Activated naive CD8-positive, alpha-beta T cell treated with anti-CD3 and anti-CD28 coated beads, Interleukin-2, amount 50 U/mL, for 24 hours (primary cell): ENCODE results near the gene SPAG16.

ENCODE experiments used
- ATAC-seq: fragments of 150-1000 bp; cut with Tn5 transposase; one replicate; pipeline ENCODE4 v1.10.0; 2021
- DNase-seq: peaks from one replicate; pipeline ENCODE4 v3.0.0; 2021
- H3K27ac Mint-ChIP-seq: one replicate; pipeline ENCODE4 v1.8.0; 2021; ENCODE audit warnings: mild to moderate bottlenecking, mixed read lengths
- H3K27me3 Mint-ChIP-seq: one replicate; pipeline ENCODE4 v1.8.0; 2021; ENCODE audit warnings: mixed read lengths
- H3K36me3 Mint-ChIP-seq: one replicate; pipeline ENCODE4 v1.8.0; 2021; ENCODE audit warnings: low read depth, mixed read lengths
- H3K4me1 Mint-ChIP-seq: one replicate; pipeline ENCODE4 v1.8.0; 2021; ENCODE audit warnings: mixed read lengths
- H3K4me3 Mint-ChIP-seq: one replicate; pipeline ENCODE4 v1.8.0; 2021; ENCODE audit warnings: mild to moderate bottlenecking, moderate library complexity, mixed read lengths
- H3K9me3 Mint-ChIP-seq: one replicate; pipeline ENCODE4 v1.8.0; 2021; ENCODE audit warnings: mixed read lengths

SPAG16 gene

DNA sequence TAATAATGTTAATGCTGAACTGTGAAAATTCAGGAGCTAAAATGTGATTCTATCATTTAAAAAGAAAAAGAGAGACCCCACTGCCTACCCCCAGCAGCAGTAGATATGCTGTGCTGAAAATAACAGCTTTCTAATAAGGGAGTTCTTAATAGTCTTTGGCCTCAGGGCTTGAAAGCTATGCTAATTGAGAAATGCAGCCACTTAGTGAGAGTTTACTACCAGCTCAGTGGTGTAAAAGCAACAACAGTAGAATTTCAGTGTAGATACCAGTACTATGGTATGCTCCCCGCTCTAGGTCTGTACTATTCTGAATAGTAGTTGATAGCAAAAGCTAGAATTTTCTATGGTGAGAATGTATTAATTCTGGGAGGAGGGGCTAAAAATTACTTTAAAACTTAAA, 823.5 kb downstream of the SPAG16 start:
- H3K36me3 Mint-ChIP-seq, result no peaks in the 10 kb centered on the region
- H3K27me3 Mint-ChIP-seq, result no peaks in the 10 kb centered on the region
- DNase-seq (no peak), ATAC-seq (no peak)
- H3K4me3 Mint-ChIP-seq, result no peak overlapping the region
- H3K9me3 Mint-ChIP-seq, result no peaks in the 10 kb centered on the region
- no peaks in the 10 kb centered on the region for H3K4me1 Mint-ChIP-seq
- H3K27ac Mint-ChIP-seq, result no peak overlapping the region

DNA sequence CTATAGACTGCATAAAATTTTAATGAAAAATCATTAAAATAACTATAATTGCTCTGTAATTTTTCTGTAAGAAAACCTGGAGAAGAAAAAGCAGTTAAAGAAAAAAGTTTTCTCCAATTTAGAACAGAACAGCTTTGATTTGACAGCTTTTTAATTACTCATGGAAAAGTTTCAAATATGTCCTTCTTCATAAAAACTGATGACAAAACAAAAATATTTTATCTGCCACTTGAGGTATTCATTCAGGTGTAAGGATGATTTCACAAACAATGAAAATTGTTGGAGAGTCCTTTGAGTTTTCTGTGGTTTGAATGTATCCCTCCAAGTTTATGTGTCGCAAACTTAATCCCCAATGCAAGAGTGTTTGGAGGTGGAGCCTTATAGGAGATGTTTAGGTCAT, 824.3 kb downstream of the SPAG16 start:
- no peaks in the 10 kb centered on the region for H3K36me3 Mint-ChIP-seq
- no peak for ATAC-seq
- no peaks in the 10 kb centered on the region for H3K27me3 Mint-ChIP-seq
- H3K27ac Mint-ChIP-seq, result no peak overlapping the region
- no peaks in the 10 kb centered on the region for H3K9me3 Mint-ChIP-seq
- no peak for DNase-seq
- H3K4me3 Mint-ChIP-seq, result no peak overlapping the region
- H3K4me1 Mint-ChIP-seq, result no peaks in the 10 kb centered on the region

DNA sequence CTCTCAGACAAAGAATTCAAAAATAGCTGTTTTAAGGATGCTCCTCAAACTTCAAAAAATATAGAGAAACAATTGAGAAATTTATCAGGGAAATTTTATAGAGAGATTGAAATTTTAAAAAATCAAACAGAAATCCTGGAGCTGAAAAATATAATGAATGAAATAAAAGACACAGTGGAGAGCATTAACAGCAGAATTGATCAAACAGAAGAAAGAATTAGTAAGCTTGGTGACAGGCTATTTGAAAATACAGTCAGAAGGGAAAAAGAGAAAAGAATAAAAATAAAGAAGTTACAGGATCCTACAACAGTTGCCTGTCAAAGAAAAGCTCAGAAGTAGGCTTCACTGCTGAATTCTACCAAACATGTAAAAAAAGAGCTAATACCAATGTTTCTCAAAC, 832.8 kb downstream of the SPAG16 start:
- H3K27ac Mint-ChIP-seq, result no peak overlapping the region
- H3K4me1 Mint-ChIP-seq, result no peaks in the 10 kb centered on the region
- no peaks in the 10 kb centered on the region for H3K27me3 Mint-ChIP-seq
- no peak overlapping the region for H3K4me3 Mint-ChIP-seq
- ATAC-seq, result no peak
- DNase-seq, result no peak
- H3K9me3 Mint-ChIP-seq, result peaks cover 21% of the 10 kb centered on the region
- no peaks in the 10 kb centered on the region for H3K36me3 Mint-ChIP-seq

DNA sequence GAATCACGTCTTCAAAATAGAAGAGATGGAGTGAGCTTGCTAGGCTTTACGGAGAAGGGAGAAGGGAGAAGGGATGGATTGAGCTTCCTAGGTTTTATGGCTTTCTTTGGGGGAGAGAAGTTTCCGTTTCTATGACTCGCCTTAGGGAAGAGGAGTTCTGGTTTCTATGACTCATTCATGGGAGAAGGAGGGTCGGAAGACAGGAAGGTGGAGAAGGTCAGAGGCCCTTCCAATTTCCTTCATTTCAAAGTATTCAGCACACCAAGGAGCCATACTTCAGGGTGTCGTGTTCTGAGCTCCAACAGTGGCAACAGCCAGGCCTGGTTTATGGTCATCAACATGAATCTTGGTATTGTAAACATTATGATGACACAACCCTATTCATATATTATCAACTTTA, 841.9 kb downstream of the SPAG16 start:
- ATAC-seq, result no peak
- Mint-ChIP-seq H3K27ac (no peak overlapping the region), H3K9me3 (no peaks in the 10 kb centered on the region), H3K27me3 (no peaks in the 10 kb centered on the region), H3K36me3 (no peaks in the 10 kb centered on the region), H3K4me1 (no peaks in the 10 kb centered on the region), H3K4me3 (no peak overlapping the region)
- DNase-seq, result no peak

DNA sequence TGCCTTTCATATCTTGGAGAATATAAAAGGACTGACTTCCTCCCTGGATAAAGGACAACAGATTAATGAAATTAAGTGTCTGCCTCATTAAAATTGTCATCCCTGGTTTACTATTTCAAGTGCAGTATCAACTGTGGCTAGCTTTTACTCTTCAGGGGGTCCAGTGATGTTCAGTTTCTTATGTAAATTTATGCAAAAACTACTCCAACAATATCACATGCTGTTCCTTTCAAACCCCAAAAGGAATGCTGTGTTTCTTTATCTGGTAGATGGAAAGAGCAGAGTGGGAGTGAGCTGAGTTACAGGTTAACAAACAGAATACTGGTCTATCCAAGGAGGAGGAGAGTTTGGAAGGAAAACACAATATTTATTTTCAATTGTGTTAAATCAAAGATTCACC, 842.9 kb downstream of the SPAG16 start:
- ATAC-seq, result no peak
- no peaks in the 10 kb centered on the region for H3K4me1 Mint-ChIP-seq
- no peaks in the 10 kb centered on the region for H3K27me3 Mint-ChIP-seq
- no peak overlapping the region for H3K27ac Mint-ChIP-seq
- no peak for DNase-seq
- H3K4me3 Mint-ChIP-seq, result no peak overlapping the region
- no peaks in the 10 kb centered on the region for H3K9me3 Mint-ChIP-seq
- H3K36me3 Mint-ChIP-seq, result no peaks in the 10 kb centered on the region

DNA sequence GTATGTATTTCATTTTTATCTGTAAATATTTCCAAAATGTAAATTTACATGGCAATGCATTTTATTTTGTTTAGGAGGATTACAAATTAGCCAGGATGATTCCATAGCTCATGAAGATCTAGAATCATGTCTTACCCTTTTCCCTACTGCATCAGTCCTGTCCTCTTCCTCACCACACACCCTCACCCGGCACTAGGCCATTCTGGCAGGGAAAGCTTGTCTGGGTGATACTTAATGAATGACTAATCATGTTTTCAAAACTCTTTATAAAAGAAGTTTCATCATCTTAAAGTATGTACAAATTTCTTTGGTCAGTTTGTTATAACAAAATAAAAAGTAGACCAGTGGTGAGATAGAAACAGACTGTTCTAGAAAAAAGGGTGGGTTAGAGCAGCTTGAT, 843.3 kb downstream of the SPAG16 start:
- Mint-ChIP-seq H3K4me3 (no peak overlapping the region), H3K36me3 (no peaks in the 10 kb centered on the region), H3K9me3 (peaks cover 3% of the 10 kb centered on the region), H3K4me1 (no peaks in the 10 kb centered on the region), H3K27ac (no peak overlapping the region), H3K27me3 (no peaks in the 10 kb centered on the region)
- ATAC-seq (no peak), DNase-seq (no peak)

DNA sequence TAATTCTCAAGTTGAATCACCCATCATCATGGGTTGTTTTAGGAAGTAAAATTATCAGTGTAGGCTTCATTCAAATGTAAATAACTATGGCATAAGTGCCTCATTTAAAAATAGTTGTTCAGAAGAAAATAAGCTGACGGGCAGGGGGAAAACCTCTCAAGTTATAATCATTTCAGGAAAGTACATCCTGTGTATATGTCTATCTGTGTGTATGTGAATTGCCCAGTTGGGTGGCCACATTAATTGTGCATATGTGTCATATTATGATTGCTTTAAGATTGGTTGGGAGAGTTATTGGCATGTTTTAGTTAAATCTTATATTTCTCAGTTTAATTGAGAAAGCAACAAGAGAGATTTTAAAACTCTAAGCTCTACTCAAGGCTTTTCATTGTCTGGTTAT, 843.8 kb downstream of the SPAG16 start:
- no peak for DNase-seq
- Mint-ChIP-seq H3K36me3 (no peaks in the 10 kb centered on the region), H3K4me3 (no peak overlapping the region), H3K27me3 (no peaks in the 10 kb centered on the region), H3K4me1 (no peaks in the 10 kb centered on the region), H3K27ac (no peak overlapping the region), H3K9me3 (peaks cover 4% of the 10 kb centered on the region)
- ATAC-seq, result no peak

DNA sequence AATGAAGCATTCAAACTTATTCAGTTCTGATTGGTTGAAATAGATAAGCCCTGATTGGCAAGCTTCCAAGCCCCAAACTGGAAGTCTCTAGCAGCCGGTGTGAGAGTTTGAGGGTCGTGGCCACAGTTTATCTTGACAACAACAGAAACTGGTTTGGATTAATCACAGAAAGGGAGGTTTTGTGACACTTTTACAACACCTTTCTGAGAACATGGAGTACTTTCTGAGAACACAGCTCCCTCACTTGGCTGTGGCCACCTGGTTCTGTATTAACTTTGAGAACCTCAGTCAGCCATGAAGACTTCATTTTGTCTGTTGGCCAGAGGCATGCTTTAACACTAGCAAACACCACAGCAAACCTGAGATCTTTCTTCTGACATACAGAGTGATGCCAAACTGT, 845.9 kb downstream of the SPAG16 start:
- Mint-ChIP-seq H3K9me3 (peaks cover 4% of the 10 kb centered on the region), H3K27me3 (no peaks in the 10 kb centered on the region), H3K27ac (no peak overlapping the region), H3K36me3 (no peaks in the 10 kb centered on the region), H3K4me1 (no peaks in the 10 kb centered on the region), H3K4me3 (no peak overlapping the region)
- ATAC-seq, result no peak
- no peak for DNase-seq

DNA sequence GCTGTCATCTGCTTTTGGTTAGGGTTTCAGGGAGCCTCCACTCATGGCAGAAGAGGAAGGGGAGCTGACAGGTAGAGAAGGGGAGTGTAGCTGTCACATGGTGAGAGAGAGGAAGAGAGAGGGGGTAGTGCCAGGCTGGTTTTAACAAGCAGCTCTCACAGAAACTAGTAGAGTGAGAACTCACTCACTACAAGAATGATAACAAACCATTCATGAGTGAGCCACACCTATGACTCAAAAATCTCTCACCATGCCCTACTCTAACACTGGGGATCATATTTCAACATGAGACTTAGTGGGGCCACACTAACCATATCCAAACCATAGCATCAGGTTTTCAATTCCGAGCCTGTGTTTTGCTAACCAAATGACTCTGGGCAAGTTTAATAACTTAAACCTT, 851.7 kb downstream of the SPAG16 start:
- ATAC-seq, result no peak
- no peak overlapping the region for H3K4me3 Mint-ChIP-seq
- H3K36me3 Mint-ChIP-seq, result no peaks in the 10 kb centered on the region
- H3K9me3 Mint-ChIP-seq, result peaks cover 4% of the 10 kb centered on the region
- H3K4me1 Mint-ChIP-seq, result no peaks in the 10 kb centered on the region
- DNase-seq, result no peak
- no peaks in the 10 kb centered on the region for H3K27me3 Mint-ChIP-seq
- no peak overlapping the region for H3K27ac Mint-ChIP-seq

DNA sequence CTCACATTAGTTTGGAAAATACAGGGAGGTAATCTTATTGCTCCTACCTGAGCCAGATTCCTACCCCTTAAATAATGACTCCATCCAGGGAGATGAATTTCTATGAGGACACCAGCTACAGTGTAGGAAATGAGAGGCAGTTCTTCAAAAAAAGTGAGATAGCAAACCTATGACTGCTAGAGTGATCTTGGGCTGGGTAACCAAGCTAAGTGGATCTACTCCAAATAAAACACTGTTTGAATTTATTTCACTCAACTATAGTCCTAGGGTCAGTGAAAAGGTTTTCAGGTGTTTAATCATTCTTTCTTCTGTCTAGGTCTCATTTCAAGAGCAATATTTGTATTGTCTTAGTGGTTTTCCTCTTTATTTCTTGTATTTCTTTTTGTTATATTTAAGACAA, 854.5 kb downstream of the SPAG16 start:
- Mint-ChIP-seq H3K27ac (no peak overlapping the region), H3K27me3 (no peaks in the 10 kb centered on the region), H3K4me3 (no peak overlapping the region), H3K9me3 (no peaks in the 10 kb centered on the region), H3K4me1 (no peaks in the 10 kb centered on the region), H3K36me3 (no peaks in the 10 kb centered on the region)
- ATAC-seq (no peak), DNase-seq (no peak)

DNA sequence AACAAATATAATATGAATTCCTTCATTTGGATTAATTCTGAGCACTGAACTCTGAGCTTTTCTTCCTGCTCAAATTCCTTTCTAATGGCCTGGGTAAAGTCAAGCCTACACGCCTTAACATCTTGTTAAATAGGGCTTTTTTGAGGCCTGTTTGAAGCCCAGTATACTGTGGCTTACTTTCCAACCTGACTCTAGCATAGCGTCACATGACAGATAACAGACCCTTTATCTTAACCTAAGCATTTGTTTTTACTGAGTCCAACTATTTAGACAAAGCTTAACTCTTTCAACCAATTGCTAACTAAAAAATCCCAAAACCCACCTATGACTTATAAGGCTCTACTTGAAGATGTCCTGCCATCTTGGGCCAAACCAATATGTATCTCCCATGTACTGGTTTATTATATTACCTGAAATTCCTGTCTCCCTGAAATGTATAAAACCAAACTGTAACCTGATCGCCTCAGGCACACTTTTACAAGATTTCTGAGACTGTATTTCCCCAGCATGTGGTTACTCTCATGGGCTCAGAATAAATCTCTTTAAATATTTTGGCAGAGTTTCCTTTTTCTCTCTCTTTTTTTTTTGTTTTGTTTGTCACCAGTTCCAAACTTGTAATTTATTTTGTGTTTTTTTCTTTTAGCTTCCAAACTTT, 855.5 kb downstream of the SPAG16 start:
- Mint-ChIP-seq H3K36me3 (no peaks in the 10 kb centered on the region), H3K9me3 (no peaks in the 10 kb centered on the region), H3K27me3 (no peaks in the 10 kb centered on the region), H3K4me3 (no peak overlapping the region), H3K27ac (no peak overlapping the region), H3K4me1 (no peaks in the 10 kb centered on the region)
- no peak for ATAC-seq
- no peak for DNase-seq

DNA sequence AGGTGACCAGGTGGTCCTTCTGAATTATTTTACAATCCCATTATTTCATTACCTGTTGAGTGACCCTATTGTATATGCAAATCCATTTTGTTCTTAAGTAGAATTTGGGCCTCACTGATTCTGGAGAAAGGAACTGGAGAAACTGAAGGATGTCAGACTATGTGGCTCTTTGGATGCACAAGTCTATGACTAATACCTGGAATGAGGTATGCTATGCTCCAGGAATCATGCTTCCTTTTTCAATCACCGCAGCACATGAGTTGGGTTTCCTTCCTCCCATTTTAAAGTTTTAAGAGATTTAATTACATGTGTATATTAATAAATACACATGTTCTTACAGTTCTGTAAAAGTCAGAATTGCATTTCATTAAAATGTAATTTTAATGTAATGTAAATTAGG, 872.7 kb downstream of the SPAG16 start:
- Mint-ChIP-seq H3K27ac (no peak overlapping the region), H3K27me3 (no peaks in the 10 kb centered on the region)
- DNase-seq, result no peak

DNA sequence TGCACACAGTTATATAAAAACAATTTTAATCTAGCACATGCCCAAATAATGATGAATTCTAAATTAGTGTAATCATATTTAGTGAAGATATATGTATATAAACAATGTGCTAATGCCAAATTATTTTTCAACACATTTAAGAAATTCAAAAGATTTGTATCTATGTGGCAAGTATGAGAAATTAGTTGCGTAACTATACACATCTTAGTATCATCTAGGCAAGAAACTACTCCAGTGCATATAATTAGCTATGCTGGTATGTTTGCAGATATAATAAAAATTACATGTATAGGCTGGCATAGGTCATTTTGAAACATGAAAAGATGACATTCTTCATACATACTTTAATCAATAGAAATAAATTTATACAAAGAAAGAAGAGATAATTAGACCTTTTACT, 874.6 kb downstream of the SPAG16 start:
- ATAC-seq, result no peak
- Mint-ChIP-seq H3K9me3 (no peaks in the 10 kb centered on the region), H3K4me1 (no peaks in the 10 kb centered on the region), H3K27ac (no peak overlapping the region), H3K27me3 (no peaks in the 10 kb centered on the region), H3K36me3 (no peaks in the 10 kb centered on the region), H3K4me3 (no peak overlapping the region)
- DNase-seq, result no peak

More for the DNA sequence above, 872.7 kb downstream of the SPAG16 start:
- H3K9me3 Mint-ChIP-seq, result no peaks in the 10 kb centered on the region
- H3K36me3 Mint-ChIP-seq, result no peaks in the 10 kb centered on the region
- no peak for ATAC-seq
- H3K4me1 Mint-ChIP-seq, result no peaks in the 10 kb centered on the region
- H3K4me3 Mint-ChIP-seq, result no peak overlapping the region

DNA sequence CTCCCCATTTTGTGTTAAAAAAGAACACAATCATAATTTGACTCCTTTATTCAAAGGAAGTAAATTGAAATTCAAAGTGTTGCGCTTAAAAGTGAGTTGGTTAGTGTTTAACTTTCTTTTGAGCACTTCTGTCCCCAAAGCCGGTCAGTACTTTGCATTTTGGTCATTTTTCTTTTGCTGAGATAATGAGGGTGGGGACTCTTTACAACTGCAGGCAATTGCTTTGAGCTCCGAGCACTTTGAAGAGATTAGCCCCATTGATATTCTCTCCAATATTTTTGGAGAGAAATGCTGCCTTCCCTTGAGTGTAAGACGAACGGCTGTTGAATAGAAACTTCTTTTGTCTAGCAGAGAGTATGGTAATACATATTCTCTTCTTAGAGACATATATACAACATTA, 885.0 kb downstream of the SPAG16 start:
- H3K27ac Mint-ChIP-seq, result no peak overlapping the region
- no peaks in the 10 kb centered on the region for H3K27me3 Mint-ChIP-seq
- no peaks in the 10 kb centered on the region for H3K36me3 Mint-ChIP-seq
- no peaks in the 10 kb centered on the region for H3K9me3 Mint-ChIP-seq
- DNase-seq (no peak), ATAC-seq (no peak)
- no peaks in the 10 kb centered on the region for H3K4me1 Mint-ChIP-seq
- no peak overlapping the region for H3K4me3 Mint-ChIP-seq

DNA sequence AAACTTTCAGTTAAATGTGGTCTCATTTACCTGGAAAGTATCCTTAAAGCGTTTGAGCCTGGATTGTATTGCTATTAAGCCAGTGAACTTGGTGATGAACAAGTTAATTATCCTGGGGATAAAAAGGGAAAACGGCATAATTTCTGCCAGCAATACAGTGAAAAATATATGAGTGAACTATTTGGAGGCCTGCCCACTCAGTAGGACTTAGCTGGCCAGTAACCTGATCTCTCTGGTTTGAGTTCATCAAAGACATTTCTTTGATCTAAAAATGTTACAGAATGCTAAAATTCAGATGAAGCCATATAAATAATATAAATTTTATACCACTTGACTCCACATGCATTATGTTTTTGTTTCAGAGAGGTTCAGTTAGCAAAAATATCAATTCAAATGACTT, 885.5 kb downstream of the SPAG16 start:
- Mint-ChIP-seq H3K27me3 (no peaks in the 10 kb centered on the region), H3K9me3 (no peaks in the 10 kb centered on the region)
- no peak for ATAC-seq

DNA sequence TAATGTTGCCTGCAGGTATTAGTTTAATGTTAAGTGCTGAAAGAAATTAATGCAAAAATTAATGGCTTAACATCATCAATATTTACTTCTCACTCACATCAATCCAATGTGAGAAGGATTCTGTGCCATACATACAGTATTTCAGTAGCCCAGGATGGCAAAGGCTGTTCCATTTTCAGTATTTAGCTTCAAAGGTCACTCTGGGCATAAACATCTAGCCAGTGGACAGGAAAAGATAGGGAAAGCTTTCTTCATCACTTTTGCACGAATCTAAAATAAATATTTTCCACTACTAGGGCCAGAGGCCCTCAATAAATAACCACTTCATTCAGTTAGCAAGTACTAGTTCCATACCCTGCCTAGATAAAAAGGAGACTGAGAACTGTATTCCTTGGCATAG, 890.3 kb downstream of the SPAG16 start:
- ATAC-seq (no peak), DNase-seq (no peak)
- H3K36me3 Mint-ChIP-seq, result no peaks in the 10 kb centered on the region

More for the DNA sequence above, 885.5 kb downstream of the SPAG16 start:
- H3K36me3 Mint-ChIP-seq, result no peaks in the 10 kb centered on the region
- no peak overlapping the region for H3K27ac Mint-ChIP-seq
- H3K4me3 Mint-ChIP-seq, result no peak overlapping the region
- DNase-seq, result no peak
- no peaks in the 10 kb centered on the region for H3K4me1 Mint-ChIP-seq

More for the DNA sequence above, 890.3 kb downstream of the SPAG16 start:
- Mint-ChIP-seq H3K4me3 (no peak overlapping the region), H3K4me1 (no peaks in the 10 kb centered on the region), H3K27me3 (no peaks in the 10 kb centered on the region), H3K27ac (no peak overlapping the region), H3K9me3 (no peaks in the 10 kb centered on the region)
